Measurements from ENCODE around the gene UGT1A5.

DNA sequence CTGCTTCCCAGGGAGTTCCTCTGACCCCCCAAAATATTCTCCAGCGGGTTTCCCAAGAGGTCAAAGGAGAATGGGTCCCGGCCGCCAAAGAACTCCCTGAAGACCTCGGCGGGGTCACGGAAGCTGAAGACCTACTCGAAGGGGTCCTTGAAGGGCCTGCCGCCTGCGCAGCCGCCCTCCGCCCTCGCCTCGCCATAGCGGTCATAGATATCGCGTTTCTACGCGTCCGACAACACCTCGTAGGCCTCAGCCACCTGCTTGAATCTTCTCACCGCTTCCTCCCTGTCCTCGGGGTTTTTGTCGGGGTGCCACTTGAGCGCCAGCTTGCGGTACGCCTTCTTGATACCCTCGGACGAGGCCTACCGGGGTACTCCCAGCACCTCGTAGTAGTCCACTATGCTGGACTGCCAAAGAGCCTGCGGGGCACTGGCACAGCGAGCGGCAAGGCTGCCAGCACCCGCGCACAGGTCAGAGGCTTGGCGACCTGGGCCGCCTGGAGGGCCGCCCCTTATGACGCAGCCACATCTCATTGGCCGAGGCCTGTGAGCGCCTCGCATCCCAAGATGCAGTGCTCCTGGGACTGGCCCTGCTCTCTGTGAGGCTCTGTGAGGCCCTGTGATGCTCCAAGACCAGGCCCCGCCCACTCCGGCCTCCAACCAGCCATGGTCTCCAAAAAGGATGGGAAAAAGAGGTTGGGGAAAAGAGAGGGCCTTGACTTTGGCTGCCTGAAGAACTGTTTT, 42.3 kb downstream of the UGT1A5 start:
- TF ChIP-seq POLR2A (IDR thresholded peaks at IDR 0.05; ENCODE audit: low read depth, low read length) = no peak
- no peak for TF ChIP-seq POLR2AphosphoS5 (IDR thresholded peaks at IDR 0.05; ENCODE audit: low read depth, low read length)
- TF ChIP-seq TAF1 (IDR thresholded peaks at IDR 0.05; ENCODE audit: borderline replicate concordance, low read depth, low read length) = no peak
